K562 treated with DMSO at 1 percent for 24 hours (cell line): ENCODE data around the gene ZMAT2. TPM values are rescaled to one million over a fixed set of nuclear protein-coding genes. Genes with fewer than 3 reads are reported as not detected.

Experiments
- total RNA-seq: library from RNA; unstranded; fragments of 300-600 nt; gene quantifications from 2 replicates; pipeline ENCODE4 v1.2.3, GENCODE V29; 2022; ENCODE audit warnings: low read depth; ENCODE audit not compliant: insufficient read depth

ZMAT2 gene, protein sequence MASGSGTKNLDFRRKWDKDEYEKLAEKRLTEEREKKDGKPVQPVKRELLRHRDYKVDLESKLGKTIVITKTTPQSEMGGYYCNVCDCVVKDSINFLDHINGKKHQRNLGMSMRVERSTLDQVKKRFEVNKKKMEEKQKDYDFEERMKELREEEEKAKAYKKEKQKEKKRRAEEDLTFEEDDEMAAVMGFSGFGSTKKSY
- total RNA-seq: 44.2 and 45.1 TPM in 2 replicates

DNA sequence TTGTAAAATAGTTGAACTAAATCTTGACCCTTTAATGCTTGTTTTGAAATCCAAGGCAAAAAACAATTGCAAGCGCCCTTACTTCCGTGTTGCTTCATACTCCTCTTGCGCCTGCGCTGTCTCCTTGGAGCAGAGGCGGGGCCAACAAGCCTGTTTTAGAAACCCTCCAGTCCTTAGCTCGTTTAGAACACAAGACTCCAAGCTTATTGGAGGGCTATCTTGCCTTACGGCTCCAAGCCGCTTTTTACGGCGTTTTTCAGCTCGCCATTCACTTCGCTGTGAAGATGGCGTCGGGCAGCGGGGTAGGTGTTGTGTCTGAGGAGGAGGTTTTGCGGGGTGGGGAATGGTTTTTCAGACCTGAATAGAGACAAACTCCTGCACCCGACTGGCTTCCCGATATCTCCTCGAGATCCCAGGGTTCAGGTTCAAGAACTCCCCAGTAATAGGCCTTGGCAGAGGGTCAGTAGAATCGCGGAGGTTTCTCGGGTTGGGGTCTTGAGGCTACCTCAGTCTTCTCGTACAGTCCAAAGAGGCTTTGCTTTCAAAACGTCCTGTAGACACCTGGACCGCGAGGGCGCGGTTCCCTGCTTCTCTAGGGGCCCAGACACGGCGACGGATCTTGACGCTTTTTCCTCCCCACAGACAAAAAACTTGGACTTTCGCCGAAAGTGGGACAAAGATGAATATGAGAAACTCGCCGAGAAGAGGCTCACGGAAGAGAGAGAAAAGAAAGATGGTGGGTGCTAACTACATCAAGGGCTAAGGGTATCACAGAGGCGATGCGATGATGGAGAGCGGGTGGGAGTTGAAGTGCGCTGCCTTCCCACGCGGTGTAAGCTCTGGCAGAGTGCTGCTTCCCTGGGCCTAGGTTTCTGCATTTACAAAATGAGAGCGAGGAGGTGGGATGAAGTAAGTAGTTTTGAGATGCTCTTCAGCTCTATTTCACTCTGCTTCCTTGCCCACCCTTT is at the start of gene ZMAT2:
Gene ZMAT2 (plus strand): TSS at position 271 of the 968 bp plus-strand sequence. CDS start 14 bp downstream, at position 285.

DNA sequence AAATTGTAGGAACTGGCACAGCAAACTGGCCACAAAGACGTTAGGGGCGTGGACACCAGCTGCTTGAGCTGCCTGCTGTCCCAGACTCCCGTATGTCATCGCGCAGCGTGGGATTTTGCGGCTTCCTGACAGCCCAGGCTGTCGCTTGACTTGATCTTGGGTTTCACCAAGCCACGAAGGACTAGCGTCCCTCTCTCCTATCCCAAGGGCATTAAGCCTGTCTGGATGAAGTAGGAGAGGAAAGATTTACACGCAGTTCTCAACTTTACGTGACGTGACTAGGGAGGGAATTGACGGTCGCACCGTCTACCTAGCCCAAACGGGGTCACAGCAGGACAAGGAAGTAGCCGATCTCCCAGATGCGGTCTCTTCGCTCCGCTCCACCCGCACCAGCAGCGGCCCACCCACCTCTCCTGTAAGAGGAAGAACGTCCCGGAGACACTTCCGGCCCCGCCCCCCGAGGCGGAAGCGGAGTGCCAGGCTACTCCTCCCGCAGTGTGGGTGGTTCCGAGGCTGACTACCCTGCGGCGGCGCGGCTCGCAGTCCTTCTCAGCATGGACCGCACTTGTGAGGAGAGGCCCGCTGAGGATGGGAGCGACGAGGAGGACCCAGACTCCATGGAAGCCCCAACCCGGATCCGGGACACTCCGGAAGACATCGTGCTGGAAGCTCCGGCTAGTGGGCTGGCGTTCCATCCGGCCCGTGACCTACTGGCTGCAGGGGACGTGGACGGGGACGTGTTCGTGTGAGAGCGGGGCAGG is 35.7 kb upstream of the ZMAT2 start, which contains the start of gene WDR55:
Gene WDR55 (plus strand): TSS at position 546 of the 761 bp plus-strand sequence. CDS start 9 bp downstream, at position 555.

DNA sequence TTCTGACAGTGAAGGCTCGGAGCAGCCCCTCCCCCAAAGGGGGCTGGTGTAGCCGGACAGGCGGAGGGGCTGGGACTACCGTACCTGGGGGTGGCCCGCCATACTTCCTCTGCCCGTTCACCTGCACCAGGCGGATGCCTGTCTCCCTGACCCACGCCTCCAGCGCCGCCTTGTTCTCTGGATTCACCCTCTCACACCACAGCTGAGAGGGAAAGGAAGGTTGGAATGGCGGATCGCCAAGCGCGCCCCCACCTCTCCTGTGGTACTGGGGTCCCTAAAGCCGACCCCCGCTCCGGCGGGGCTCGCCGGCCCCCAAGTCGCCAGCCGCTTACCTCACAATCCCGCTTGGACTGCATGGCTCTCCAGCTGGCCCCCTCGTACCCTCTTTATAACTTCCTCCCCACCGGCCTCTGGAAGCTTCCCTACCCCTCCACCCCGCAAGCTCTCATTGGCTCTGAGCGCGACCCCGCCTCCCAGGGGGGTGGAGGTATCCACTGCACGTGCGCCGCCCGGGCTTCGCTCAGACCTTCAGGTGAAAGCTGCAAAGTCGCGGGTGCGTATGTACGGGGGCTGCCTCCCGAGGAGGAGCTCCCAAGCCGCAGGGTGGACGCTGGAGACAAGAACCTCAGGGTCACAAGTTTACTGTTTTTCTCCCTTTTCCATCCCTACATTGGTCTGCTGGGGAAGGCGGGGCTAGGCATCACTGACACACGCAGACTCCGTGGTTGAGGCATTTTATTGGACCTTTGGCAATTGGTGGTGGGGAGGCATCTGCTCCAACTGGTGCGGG is 26.9 kb upstream of the ZMAT2 start, which contains the start of gene DND1:
Gene DND1 (minus strand): TSS at position 390 of the 790 bp plus-strand sequence. CDS start 34 bp downstream, at position 356.

DNA sequence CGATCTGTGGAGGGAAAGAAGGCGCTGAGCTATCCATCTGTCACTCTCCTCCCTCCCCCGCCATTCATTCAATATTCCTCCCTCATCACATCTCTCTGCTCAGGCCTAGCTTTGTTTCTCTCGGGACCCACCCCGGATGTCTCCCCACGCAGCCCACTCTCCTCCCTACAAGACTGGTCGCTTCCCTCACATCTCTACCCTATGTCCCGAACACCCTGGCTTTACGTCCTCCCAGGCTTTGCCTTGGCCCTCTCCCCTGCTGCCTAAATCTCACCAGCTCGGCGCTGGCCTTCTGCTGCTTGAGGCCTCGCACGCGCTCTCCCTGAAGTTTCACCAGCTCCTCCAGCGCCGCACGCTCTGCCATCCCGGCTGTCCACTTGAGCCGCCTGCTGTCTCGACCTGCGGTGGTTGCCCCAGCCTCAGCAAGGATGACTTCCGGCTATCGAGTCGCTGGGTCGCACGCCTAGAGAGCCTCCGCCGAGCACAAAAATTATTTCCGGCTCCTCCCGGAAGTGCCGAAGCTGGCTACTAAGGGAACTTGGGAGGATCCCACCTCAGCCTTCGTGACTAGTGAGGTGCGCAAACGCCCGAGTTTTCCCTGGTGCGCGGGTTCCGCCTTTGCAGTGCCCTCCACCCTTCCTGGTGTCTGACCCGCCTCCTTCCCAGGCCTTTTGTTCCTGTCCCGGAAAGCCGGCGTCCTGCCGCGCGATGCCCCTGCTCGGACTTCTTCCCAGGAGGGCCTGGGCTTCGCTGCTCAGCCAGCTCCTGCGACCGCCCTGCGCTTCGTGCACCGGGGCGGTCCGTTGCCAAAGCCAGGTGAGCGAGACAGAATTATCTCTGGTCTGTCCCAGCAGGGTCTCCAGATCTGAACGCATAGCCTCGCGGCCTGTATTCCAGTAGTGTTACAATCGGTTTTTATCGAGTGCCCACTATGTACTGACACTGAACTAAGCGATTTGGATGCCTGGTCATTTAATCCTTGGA is 9.0 kb upstream of the ZMAT2 start, which contains the start of the genes HARS1 and HARS2:
Gene HARS1 (minus strand): TSS at position 430 of the 984 bp plus-strand sequence. CDS start 66 bp downstream, at position 364.
Gene HARS2 (plus strand): TSS at position 515 of the 984 bp plus-strand sequence. CDS start 194 bp downstream, at position 709.

Other genes starting within 250 kb of the ZMAT2 start
- 8.6 and 10.4 TPM in 2 replicates for gene EIF4EBP3, start 152.8 kb upstream of the ZMAT2 start, total RNA-seq
- gene SRA1, start 143.0 kb upstream of the ZMAT2 start, total RNA-seq: 33.9 and 34.7 TPM in 2 replicates
- 15.1 and 17.3 TPM in 2 replicates for gene APBB3, start 135.8 kb upstream of the ZMAT2 start, total RNA-seq
- gene SLC35A4, start 135.6 kb upstream of the ZMAT2 start, total RNA-seq: 166 and 171 TPM in 2 replicates
- gene CD14, start 67.3 kb upstream of the ZMAT2 start, total RNA-seq: 1.1 and 1.6 TPM in 2 replicates
- gene TMCO6, start 61.0 kb upstream of the ZMAT2 start, total RNA-seq: 15.2 and 22.3 TPM in 2 replicates
- 215 and 263 TPM in 2 replicates for gene NDUFA2, start 52.8 kb upstream of the ZMAT2 start, total RNA-seq
- gene IK, start 52.6 kb upstream of the ZMAT2 start, total RNA-seq: 149 and 175 TPM in 2 replicates
- gene WDR55, start 35.5 kb upstream of the ZMAT2 start, total RNA-seq: 42.8 and 44.6 TPM in 2 replicates
- gene DND1, start 26.9 kb upstream of the ZMAT2 start, total RNA-seq: 2.2 and 4.9 TPM in 2 replicates
- gene HARS1, start 9.1 kb upstream of the ZMAT2 start, total RNA-seq: 63.3 and 68.0 TPM in 2 replicates
- gene HARS2, start 9.0 kb upstream of the ZMAT2 start, total RNA-seq: 19.8 and 20.5 TPM in 2 replicates
- gene PCDHA1, start 85.7 kb downstream of the ZMAT2 start, total RNA-seq: not detected in 2 replicates
- gene PCDHA2, start 94.4 kb downstream of the ZMAT2 start, total RNA-seq: not detected in 2 replicates
- not detected in 2 replicates for gene PCDHA3, start 100.6 kb downstream of the ZMAT2 start, total RNA-seq
- gene PCDHA4, start 106.6 kb downstream of the ZMAT2 start, total RNA-seq: not detected in 2 replicates
- gene PCDHA5, start 121.2 kb downstream of the ZMAT2 start, total RNA-seq: 0.13 TPM in 1 of 2 replicates, not detected in the other
- gene PCDHA6, start 127.5 kb downstream of the ZMAT2 start, total RNA-seq: not detected in 2 replicates
- gene PCDHA7, start 133.8 kb downstream of the ZMAT2 start, total RNA-seq: not detected in 2 replicates
- gene PCDHA8, start 140.7 kb downstream of the ZMAT2 start, total RNA-seq: not detected in 2 replicates
- not detected in 2 replicates for gene PCDHA9, start 147.9 kb downstream of the ZMAT2 start, total RNA-seq
- not detected in 2 replicates for gene PCDHA10, start 155.4 kb downstream of the ZMAT2 start, total RNA-seq
- not detected in 2 replicates for gene PCDHA11, start 168.5 kb downstream of the ZMAT2 start, total RNA-seq
- not detected in 2 replicates for gene PCDHA12, start 174.9 kb downstream of the ZMAT2 start, total RNA-seq
- not detected in 2 replicates for gene PCDHA13, start 181.7 kb downstream of the ZMAT2 start, total RNA-seq
- gene PCDHAC1, start 225.9 kb downstream of the ZMAT2 start, total RNA-seq: not detected in 2 replicates